WTC11 (cell line): ENCODE data around the gene METRN.

Experiments
- ATF1 ChIP-seq: sonication (generic); formaldehyde crosslinking; IDR thresholded peaks from 2 replicates; pipeline ENCODE4 v1.8.1; 2023; ENCODE audit warnings: mild to moderate bottlenecking, moderate library complexity, missing genetic modification reagents
- TF ChIP-seq, protein P1 (sequence below): fragments of 200-600 bp; IDR thresholded peaks from 2 replicates; pipeline ENCODE4 v1.8.0; 2022; ENCODE audit warnings: antibody characterized with exemption
- TF ChIP-seq, protein P2 (sequence below): sonication (generic); formaldehyde crosslinking; IDR thresholded peaks from 2 replicates; pipeline ENCODE4 v1.8.0; 2022; ENCODE audit warnings: mild to moderate bottlenecking, missing genetic modification reagents

DNA sequence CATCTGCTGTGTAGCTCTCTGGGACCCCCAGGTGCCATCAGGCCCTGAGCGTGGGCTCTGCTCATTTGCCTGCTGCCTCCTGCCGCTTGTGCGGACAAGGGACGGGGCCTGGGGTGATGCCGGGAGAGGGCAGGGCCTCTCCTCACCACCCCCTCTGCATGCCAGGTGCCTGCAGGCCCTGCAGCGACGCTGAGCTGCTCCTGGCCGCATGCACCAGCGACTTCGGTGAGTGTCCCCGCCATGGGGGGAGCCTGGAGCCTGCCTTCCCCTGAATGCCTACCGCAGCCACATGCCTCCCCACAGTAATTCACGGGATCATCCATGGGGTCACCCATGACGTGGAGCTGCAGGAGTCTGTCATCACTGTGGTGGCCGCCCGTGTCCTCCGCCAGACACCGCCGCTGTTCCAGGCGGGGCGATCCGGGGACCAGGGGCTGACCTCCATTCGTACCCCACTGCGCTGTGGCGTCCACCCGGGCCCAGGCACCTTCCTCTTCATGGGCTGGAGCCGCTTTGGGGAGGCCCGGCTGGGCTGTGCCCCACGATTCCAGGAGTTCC lies 1.9 kb downstream of the METRN start:
- TF ChIP-seq, protein P1, sequence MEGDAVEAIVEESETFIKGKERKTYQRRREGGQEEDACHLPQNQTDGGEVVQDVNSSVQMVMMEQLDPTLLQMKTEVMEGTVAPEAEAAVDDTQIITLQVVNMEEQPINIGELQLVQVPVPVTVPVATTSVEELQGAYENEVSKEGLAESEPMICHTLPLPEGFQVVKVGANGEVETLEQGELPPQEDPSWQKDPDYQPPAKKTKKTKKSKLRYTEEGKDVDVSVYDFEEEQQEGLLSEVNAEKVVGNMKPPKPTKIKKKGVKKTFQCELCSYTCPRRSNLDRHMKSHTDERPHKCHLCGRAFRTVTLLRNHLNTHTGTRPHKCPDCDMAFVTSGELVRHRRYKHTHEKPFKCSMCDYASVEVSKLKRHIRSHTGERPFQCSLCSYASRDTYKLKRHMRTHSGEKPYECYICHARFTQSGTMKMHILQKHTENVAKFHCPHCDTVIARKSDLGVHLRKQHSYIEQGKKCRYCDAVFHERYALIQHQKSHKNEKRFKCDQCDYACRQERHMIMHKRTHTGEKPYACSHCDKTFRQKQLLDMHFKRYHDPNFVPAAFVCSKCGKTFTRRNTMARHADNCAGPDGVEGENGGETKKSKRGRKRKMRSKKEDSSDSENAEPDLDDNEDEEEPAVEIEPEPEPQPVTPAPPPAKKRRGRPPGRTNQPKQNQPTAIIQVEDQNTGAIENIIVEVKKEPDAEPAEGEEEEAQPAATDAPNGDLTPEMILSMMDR: no peak
- TF ChIP-seq, protein P2, sequence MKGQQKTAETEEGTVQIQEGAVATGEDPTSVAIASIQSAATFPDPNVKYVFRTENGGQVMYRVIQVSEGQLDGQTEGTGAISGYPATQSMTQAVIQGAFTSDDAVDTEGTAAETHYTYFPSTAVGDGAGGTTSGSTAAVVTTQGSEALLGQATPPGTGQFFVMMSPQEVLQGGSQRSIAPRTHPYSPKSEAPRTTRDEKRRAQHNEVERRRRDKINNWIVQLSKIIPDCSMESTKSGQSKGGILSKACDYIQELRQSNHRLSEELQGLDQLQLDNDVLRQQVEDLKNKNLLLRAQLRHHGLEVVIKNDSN (CRISPR knock-in tag): no peak
- TF ChIP-seq ATF1 (CRISPR knock-in tag): no peak
